ENCODE data around the gene ATG5.

Gene ATG5

DNA sequence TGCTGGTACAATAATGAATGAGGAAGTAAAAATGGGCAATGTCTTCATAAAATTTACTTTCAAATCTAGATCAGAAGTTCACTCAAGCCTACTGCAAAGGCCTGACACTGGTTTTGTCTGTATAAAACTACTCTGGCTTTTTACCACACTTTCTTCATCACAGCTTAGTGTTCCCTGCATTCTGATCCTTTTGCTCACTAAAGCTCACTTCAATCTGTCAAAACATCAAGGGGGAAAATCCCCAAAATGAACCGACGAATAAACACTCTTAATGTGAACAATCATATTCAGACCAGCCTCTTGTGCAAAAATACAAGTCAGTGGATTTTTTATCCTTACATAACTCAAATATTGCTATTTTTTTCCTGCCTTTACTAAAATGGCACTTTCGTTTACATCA, 140.9 kb downstream of the ATG5 start:
- in situ Hi-C loops (cut with HindIII; ENCODE audit: low sequenced_read_pairs) = no loop called here

DNA sequence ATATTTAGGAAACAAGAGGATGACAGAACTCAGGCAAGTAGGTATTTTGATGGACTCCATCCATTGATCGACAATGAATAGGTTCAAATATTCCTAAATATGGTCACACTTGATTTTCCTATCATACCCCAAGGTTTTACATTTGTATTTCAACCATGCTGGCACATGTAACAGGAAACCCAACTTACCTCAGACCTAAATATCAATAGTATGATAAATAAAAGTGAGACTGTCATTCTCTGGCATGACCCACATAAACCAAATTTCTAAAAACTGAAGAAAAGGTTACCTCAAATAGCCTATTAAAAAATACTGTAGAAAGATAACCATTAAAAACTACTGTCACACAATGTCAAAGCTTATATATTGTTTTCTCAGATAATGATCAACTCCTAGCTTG, 142.1 kb downstream of the ATG5 start:
- in situ Hi-C loops (cut with HindIII; ENCODE audit: low sequenced_read_pairs) = no loop called here

DNA sequence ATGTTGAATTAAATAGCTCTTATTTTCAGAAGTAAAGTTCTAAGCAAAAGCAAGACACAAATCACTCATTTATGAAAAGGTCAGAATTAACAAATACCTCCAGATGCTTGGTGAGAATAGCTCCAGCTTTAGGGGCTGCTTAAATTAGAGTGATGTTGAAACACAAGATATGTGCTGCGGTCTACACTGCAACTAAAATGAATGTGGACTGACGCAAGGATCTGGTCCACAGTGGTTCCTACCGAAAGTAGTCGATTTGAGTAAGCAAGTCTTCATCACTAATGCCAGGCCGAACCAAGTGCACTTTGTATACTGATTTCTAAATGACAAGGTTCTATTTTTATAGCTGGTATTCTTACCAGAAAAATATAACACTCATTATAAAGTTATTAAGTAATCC, 143.1 kb downstream of the ATG5 start:
- in situ Hi-C loops (cut with HindIII; ENCODE audit: low sequenced_read_pairs) = no loop called here

DNA sequence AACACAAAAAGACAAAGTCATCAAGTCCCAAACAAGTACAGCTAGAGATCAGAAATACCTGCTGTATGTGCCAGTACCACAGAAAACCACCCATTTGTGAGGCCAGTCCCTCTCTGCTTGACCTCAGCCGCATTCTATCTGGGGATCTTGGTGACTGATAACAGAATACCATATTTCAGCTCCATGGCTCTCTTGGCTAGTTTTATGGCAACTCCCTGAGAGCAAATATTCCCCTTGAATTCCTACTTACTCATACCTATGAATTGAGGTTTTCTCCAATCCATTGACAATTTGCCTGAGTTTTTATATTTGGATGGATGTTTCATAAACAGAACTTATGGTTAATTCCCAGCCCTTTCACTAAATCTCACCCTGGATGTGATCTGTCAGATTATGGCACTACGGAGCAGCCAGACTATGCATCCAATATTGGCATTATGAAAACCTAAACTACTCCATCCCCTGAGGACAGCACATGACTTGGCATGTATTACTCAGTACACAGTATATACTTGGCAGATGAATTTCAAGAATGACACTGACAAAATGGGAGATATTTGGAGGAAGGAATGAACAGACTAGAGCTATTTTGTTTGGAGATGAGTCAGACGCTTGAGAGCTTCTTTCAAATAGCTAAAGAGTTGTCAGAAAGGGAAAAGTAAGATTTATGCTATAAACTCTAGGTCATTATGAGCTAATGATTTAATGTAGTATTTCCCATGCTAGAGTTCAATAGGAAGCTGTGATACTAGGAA, 143.7 kb downstream of the ATG5 start:
- in situ Hi-C loops (cut with HindIII; ENCODE audit: low sequenced_read_pairs) = no loop called here

DNA sequence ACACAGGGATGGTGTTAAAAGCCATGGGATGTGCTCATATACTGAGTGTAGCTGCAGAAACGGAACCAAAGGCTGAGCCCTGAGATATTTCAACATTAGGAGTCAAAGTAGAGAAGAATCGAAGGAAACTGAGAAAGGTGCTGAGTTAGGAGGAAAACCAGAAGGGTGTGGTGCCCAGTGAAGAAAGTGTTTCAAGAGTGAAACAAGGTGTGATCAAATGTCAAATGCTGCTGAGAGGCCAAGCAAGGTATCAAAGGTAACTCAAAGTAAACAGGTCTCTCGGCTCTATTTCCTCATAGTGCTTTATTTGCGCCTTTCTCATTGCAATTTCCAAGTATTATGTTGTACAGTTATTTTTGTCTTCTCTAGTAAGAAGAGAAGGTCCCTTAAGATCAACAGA, 145.4 kb downstream of the ATG5 start:
- in situ Hi-C loops (cut with HindIII; ENCODE audit: low sequenced_read_pairs) = no loop called here

DNA sequence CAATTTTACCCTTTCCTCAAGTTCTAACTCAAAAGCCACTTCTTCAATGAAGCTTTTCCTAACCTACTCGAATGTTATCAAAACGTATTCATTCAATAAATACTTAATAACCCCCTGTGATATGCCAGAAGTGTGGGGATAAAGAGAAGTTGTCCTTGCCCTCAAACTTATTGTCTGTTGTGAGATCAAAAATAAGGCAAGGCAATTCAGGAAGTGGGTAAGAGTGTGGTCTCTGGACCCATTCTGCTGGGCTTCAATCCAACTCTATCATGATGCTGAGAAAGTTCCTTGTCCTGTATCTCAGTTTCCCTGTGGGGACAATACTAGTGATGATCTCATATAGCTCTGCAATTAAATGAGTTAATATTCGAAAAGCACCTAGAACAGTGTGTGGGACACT, 146.7 kb downstream of the ATG5 start:
- in situ Hi-C loops (cut with HindIII; ENCODE audit: low sequenced_read_pairs) = no loop called here

DNA sequence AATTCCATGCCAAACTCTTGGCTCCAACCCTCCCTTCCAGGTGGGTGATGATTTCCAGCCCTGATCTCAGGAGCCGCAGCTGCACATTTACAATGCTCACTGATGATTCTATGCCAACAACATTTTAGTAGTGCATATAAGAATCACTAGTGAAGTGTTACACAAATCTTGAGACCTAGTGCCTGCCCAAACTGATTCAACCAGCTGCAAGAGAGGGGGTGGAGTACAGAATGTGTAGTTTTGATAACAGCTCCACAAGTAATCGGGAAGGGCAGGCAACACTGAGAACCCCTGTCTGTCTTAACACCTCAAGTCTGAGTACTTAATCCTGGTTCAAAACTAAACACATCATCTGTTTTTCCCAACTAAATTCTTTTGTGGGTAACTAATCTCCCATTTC, 147.8 kb downstream of the ATG5 start:
- in situ Hi-C loops (cut with HindIII; ENCODE audit: low sequenced_read_pairs) = no loop called here

DNA sequence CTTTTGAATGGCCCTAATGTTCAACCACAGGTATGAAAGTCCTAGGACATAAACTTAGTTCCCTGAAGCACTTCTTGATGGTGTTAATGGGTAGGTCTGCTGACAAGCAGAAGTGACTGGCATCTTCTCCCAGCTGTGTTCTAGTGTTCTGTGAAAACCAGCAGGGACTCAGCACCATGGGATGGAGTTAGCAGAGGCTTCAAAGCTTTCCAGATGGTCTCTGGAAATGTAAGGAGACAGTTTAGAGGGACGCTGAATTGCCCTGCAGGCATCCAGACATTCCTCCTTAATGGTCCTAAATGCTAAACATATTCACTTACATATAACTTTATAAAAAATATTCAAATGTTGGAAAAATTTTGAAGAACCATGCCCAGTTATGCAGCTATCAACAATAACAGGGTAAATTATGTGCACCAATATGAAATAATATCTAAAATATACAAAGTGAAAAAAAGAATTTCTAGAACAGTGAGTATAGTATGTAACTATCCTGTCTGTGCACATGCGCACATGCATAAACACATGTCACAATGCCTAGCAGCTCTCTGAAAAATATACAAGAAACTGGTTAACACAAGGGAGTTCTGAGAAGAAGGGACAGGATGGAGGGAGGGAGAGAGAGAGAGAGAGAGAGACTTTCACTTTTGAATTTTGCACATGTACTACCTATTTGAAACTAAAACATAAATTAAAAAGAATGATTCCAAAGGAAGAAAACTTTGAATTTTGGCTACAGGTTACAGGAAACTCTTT, 152.3 kb downstream of the ATG5 start:
- in situ Hi-C loops (cut with HindIII; ENCODE audit: low sequenced_read_pairs) = no loop called here

DNA sequence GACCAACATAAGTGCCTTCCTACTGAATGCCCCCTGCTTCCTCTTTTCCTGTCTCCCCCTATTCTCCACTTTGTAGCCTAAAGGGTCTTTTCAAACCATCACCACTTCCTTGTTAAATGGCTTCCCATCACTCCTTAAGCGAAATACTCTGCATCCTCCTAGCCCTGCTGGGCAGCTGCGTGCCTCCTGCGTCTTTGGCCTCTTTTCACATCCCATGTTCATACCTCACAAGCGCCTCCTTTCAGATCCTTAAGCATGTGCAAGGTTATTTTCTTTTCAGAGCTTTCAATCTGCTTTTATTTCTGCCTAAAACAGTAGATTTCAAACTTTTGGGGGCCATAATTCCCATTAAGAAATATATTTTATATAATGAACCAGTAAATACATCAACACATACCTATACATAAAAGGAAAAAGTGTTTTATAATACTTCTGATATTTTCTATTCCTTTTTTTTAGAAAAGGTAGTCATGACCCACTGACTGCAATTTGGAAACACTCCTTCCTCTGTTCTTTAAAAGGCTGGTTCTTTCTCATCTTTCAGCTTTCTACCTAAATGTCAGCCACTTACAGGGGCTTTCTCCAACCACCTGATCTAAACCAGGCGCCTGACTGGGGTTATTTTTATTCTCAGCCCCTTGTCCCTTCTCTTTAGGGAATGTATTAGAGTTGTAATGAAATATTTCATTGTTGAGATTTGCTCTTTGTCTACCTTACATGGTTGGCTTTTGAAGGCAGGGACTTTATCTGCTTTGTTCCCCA, 155.3 kb downstream of the ATG5 start:
- in situ Hi-C loops (cut with HindIII; ENCODE audit: low sequenced_read_pairs) = no loop called here

DNA sequence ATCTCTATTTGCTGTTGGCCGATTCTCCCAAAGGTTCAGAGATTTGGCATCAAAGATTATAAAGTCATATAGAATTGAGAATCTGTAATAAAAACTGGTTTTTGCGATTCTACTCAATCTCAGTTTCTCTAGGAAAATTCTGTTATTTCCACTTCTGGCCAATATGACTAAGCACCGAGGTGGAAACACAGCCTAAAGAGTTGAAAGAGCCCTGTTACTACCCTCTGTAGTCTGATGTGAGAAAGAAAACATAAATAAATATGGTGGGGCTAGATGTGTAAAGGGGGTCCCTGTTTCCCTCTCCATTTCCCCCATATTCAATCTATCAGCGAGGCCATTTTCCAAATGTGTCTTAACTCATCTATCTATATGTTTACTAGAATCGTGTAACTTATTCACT, 156.0 kb downstream of the ATG5 start:
- in situ Hi-C loops (cut with HindIII; ENCODE audit: low sequenced_read_pairs) = no loop called here

DNA sequence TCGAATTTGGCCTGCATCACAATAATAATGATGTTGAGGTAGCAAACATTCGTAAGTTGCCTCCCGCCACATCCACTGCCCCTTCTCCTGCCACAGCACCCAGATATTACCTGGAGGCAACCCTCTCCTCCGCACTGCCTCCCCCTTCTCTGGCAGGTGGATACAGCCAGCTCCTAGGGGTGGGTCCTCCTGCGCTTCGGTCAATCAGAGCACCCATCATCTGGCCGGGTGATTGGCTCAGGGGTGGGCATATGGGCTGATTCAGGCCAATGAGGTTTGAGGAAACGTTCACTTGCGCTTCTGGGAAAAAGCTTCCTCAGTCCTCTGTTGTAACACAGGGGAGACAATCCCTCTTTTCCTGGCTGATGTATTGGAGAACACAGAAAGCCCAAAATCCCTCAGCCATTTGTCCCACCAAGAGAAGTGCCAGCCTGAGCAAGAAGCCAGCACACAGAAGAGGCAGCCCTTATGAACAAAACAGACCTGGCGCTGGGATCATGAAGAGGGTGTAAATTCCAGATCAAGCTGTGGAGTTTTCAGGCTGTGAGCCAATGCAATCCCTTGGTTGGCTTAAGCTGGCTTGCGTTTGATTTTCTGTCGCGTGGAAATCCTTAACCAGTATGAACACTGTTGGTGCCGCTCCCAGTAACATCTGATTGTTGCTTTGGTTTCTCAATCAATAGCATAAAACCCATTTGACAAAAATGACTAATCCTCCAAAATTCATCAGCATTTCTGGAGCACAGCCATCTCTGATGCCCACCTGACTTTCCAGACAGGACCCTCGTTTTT, 157.3 kb downstream of the ATG5 start:
- in situ Hi-C loops (cut with HindIII; ENCODE audit: low sequenced_read_pairs) = no loop called here

DNA sequence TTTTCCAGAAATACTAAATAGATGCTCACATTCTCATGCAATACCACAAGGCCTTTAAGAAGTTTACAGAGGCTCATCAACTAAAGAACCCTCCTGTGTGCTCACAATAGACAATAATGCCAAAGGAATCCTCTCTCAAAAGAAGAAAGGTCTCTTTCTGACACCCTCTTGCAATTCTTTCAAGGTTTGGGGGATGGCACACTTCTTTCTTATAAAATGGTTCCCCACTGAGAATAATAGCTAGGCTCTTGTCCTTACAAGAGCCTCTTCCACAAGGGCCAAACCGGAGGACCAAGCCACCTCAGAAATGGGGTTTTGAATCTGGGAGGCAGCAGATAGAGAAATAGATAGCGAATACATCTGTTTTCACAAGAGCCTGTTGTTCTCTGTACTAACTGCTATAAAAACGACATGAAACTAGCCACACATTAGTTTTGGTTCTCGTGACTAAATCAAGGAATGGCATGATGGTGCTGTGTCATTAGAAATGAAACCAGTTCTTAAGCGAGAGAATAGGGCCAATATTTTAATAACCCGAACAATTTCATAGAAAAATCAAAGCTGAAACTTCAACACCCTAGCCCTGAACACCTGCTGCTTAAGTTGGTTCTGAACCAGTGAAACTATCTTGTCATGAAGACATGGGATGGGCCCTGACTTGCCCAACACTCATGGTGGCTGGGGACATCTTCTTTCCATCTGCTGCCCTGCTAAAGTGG, 158.3 kb downstream of the ATG5 start:
- in situ Hi-C loops (cut with HindIII; ENCODE audit: low sequenced_read_pairs) = no loop called here

DNA sequence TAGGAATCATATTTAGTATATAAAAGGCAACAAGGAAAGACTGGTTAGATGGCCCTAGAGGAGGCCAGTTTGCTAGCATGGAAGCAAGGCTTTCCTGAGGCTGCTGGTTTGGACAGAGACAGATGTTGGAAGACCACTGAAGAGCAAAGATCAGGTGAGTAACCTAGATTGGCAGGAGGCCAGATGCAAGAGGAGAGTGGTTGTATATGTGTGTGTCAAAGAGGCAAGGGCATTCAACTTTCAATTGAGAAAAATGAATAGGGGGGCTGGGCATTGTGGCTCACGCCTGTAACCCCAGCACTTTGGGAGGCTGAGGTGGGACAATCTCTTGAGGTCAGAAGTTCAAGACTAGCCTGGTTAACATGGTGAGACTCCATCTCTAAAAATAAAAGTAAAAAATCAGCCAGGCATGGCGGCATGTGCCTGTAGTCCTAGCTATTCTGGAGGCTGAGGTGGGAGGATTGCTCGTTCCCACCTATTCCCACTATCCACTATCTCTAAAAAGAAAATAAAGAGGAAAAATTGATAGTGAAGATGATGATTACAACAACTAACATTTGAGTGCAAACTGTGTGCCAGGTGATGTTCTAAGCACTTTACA, 159.6 kb downstream of the ATG5 start:
- in situ Hi-C loops (cut with HindIII; ENCODE audit: low sequenced_read_pairs) = no loop called here

DNA sequence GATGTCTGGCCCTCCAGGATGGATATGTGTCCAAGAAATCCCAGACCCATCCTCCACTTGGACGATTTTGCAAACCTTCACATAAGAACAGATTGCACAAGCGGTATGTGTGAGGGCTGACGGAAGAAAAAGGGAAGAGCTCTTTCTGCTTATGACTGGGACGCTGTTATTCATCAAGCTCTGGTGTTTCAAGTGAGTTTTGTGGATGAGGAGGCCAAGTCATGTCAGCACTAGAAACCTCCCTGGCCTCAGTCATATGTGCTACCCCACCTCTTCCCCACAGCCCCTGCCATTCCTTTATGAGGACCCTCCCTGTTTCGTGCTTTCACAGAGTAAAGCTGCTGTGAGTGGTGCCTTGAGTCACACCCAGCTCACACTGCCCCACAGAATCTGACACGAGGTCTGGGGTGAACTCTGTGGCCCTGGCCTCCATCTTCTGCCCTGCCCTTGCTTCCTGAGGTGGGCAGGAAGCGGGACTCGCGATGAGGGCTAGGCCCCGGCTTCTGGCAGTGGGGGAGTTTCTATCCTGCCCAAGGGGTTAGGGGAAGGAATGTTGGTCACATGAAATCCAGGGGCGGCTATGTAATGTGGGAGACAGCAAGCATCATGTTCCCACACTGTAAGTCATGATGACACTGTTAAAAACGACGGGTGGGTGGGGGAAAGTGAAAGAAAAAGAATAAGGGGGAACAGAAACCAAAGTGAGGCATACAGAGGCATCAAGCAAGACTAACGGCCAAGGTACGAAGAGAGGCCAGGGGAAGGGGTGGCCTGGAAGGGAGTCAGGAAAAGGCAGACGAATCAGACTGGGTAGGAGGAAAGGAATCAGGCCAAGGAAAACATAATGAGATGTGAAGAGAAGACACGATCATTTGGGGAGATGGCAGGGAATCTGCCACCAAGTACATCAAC, 161.3 kb downstream of the ATG5 start:
- in situ Hi-C loops (cut with HindIII; ENCODE audit: low sequenced_read_pairs) = no loop called here

DNA sequence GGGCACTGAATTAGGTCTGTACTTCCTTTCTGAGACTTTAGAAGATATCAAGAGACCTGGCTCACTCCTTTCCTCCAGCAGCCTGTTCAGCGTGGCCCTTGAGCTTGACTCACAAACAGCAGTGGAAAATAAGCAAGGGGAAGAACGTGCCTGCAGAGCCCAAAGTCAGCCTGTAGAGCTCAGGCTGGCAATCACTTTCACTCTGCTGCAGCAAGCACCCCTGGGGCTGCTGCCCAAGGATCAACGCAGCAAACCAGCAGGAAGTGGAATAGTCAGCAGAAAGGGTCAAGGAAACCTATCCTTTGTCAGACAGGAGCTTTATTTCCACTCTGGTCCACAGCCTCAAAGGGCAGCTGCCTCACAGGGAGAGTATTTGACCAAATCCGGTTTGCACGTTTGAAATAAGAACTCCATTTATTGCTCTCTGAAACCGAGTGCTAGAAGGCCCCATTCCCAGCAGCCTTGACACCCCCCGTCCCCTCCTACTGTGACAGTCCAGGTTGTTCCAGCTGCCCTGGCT, 162.1 kb downstream of the ATG5 start:
- in situ Hi-C loops (cut with HindIII; ENCODE audit: low sequenced_read_pairs) = no loop called here

DNA sequence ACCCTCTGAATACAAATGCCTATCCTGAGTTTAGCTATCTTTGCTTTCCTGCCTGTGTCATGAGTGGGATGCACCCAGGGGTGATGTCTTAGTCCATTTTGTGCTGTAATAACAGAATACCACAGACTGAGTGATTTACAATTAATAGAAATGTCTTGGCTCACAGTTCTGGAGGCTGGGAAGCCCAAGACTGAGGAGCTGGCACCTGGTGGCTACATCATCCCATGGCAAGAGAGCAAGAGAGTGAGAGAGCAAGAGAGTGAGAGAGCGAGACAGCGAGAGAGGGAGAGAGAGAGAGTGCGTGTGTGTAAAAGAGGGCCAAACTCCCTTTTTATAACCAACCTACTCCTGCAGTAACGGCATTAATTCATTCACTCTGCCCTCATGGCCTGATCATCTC, 162.6 kb downstream of the ATG5 start:
- in situ Hi-C loops (cut with HindIII; ENCODE audit: low sequenced_read_pairs) = no loop called here

DNA sequence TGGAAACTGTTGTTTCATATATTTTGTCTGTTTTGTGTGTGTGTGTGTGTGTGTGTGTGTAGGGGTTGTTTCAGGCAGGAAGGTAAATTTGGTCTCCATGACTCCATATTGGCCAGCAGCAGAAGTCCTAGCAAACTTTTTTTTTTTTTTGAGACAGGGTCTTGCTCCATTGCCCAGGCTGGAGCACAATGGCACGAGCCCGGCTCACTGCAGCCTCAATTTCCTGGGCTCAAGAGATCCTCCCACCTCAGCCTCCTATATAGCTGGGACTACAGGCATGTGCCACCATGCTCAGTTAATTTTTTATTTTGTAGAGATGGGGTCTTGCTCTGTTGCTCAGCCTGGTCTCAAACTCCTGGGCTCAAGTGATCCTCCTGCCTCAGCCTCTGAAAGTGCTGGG, 163.7 kb downstream of the ATG5 start:
- in situ Hi-C loops (cut with HindIII; ENCODE audit: low sequenced_read_pairs) = no loop called here

DNA sequence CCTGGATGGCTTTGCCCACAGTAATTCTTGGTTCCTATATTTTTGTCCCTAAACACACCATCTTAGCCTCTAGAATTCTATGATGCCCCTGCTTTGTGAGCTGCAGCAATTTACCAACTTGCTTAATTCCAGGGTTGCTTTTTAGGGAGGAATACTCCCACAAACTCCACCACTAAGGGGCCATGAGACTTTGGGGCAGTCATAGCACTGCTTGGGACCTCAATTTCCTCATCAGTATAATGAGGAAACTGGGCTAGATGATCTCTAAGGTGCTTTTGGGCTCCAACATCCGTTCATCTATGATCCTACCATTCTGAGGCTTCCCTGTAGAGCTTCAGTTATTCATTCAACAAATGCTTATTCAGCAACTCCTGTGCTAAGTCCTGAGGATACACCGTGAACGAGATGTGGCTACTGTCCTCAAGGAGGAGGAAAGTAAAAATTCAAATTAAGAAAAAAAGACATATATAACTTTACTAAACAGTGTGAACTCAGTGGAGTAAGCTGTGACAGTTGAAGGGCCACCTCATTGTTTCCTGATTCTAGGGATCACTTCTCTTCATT, 164.2 kb downstream of the ATG5 start:
- in situ Hi-C loops (cut with HindIII; ENCODE audit: low sequenced_read_pairs) = no loop called here

Data from endothelial cell of hepatic sinusoid (primary cell).